Amniotic epithelial cell (primary cell): ENCODE results near the gene RAP1GDS1.
A peak's percentile ranks its signal among the peaks of the same experiment; 100 is the strongest.
"Not testable (repeated sequence)": the region's sequence is repeated elsewhere in the genome, so short reads cannot be mapped to it uniquely, and the experiment has no call there.

ENCODE experiments used
- DNase-seq: peaks from one replicate; pipeline ENCODE4 v3.0.0-alpha.2; 2010; ENCODE audit warnings: low read depth

The RAP1GDS1 gene

GRCh38 chr4:98352396-98352795 is 91.2 kb downstream of the RAP1GDS1 start:
- no peak for DNase-seq

- no peak for DNase-seq
Measured at GRCh38 chr4:98352940-98353339, 91.8 kb downstream of the RAP1GDS1 start.

- DNase-seq = no peak
Measured at GRCh38 chr4:98358630-98359248, 97.6 kb downstream of the RAP1GDS1 start.

- no peak for DNase-seq
Measured at GRCh38 chr4:98359646-98360045, 98.5 kb downstream of the RAP1GDS1 start.

- DNase-seq = peak; percentile 16
Measured at GRCh38 chr4:98363431-98363830, 102.2 kb downstream of the RAP1GDS1 start.

- not testable (repeated sequence) for DNase-seq
Measured at GRCh38 chr4:98366275-98366674, 105.1 kb downstream of the RAP1GDS1 start.

- DNase-seq = not testable (repeated sequence)
Measured at GRCh38 chr4:98368000-98368399, 106.8 kb downstream of the RAP1GDS1 start.

GRCh38 chr4:98369322-98369721 is 108.1 kb downstream of the RAP1GDS1 start:
- DNase-seq = no peak

GRCh38 chr4:98374643-98375042 is 113.5 kb downstream of the RAP1GDS1 start:
- DNase-seq = no peak

GRCh38 chr4:98377559-98377958 is 116.4 kb downstream of the RAP1GDS1 start:
- DNase-seq = peak; percentile 45

GRCh38 chr4:98381306-98381705 is 120.1 kb downstream of the RAP1GDS1 start:
- no peak for DNase-seq

GRCh38 chr4:98383431-98384106 is 122.4 kb downstream of the RAP1GDS1 start:
- no peak for DNase-seq

GRCh38 chr4:98385831-98386230 is 124.6 kb downstream of the RAP1GDS1 start:
- no peak for DNase-seq

GRCh38 chr4:98387345-98388026 is 126.3 kb downstream of the RAP1GDS1 start:
- no peak for DNase-seq

- DNase-seq = peak; percentile 39
Measured at GRCh38 chr4:98394134-98394533, 132.9 kb downstream of the RAP1GDS1 start.

GRCh38 chr4:98399915-98400314 is 138.7 kb downstream of the RAP1GDS1 start:
- DNase-seq = no peak

GRCh38 chr4:98406819-98407218 is 145.6 kb downstream of the RAP1GDS1 start:
- no peak for DNase-seq

GRCh38 chr4:98411731-98412130 is 150.5 kb downstream of the RAP1GDS1 start:
- peak; percentile 65 for DNase-seq

GRCh38 chr4:98416844-98417243 is 155.7 kb downstream of the RAP1GDS1 start:
- DNase-seq = no peak

- not testable (repeated sequence) for DNase-seq
Measured at GRCh38 chr4:98420151-98420550, 159.0 kb downstream of the RAP1GDS1 start.

GRCh38 chr4:98421111-98421510 is 159.9 kb downstream of the RAP1GDS1 start:
- peak; percentile 86 for DNase-seq

GRCh38 chr4:98423009-98423408 is 161.8 kb downstream of the RAP1GDS1 start:
- DNase-seq = no peak

GRCh38 chr4:98430708-98431403 is 169.7 kb downstream of the RAP1GDS1 start:
- DNase-seq = peak; percentile 94
